Kidney tubule cell (primary cell): ENCODE data around the gene PRICKLE3.

Source experiments
- DNase-seq: peaks from one replicate; pipeline ENCODE4 v3.0.0-alpha.2; 2018; ENCODE audit warnings: low spot score

The PRICKLE3 gene

DNA sequence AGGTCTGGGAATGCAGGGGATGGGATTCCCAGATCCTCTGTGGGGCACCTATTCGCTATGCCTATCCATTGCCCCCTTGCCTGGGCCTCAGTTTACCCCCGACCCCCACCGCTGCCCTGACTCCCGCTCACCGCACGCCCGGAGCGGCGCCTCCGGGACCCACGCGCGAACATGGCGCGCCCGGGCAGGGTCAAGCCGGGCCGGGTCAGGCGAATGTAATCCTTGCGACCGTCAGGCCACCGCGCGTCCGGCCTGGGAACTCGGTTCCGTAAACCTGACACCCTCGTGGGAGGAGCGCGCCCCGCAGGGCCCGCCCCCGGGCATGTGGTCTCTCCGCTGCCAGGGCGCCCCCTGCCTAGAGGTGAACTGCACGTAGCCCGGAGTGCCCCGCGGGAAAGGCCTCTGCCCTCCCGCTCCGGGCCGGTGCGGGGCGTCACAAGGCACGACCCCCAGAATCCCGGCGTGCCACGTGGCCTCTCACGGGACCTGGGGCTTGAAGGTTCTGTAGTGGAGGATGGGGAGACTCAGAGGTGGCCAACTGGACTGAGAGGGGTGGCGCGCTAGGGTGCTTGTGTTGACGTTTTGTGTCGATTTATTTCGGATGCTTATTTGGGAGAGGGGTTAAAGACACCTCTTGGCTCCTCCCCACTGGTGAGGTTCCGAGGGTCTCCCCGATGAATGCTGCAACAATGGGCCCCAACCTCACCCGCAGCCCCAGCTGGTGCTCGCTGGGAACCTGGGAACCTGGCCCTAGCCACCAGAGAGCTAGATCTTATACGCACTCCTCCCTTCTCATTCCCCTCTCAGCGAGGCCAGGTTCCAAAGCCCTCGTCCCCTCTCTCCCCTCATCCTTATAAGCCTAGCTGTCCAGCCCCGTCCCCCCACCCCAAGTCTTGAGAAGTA, at the start of gene PRICKLE3:
TSS of gene PRICKLE3 (minus strand) at position 249 of the 903 bp plus-strand sequence. CDS start at position 173, 76 bp downstream.
- DNase-seq = peak; percentile 74

DNA sequence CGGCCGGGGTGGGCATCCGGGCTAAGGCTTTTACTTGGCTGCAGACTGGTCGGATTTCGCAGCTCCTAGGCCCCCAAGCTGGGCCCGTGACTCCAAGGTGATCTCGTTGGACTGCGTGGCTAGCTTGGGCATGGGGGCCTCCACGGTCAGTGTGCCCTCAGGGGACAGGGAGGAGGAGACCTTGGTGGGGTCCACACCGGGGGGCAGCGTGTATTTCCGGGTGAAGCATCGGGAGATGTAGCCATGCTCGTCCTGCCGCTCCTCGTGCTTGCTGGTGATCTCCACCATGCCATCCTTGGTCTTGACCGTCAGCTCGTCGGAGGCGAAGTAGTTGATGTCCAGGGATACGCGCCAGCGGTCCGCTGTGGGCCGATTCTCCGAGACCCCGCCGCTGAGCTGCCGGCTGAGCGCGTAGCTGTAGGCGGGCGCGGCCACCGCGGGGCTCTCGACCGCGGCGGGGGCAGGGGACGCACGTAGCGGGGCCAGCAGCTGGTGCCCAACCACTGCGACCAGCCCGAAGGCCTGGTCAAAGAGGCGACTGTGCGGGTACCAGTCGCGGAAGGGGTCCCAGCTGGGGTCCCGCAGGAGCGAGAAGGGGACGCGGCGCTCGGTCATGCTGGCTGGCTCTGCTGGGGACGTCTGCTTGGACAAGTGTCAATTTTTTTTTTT, 47.8 kb upstream of the PRICKLE3 start:
- DNase-seq = no peak

- DNase-seq = no peak
Measured at GRCh38 chrX:49233176-49233575, 47.0 kb upstream of the PRICKLE3 start, which contains the start of gene CACNA1F. CACNA1F (minus strand) TSS chrX:49233340; CDS start chrX:49233309, 31 bp downstream.

GRCh38 chrX:49232525-49232924, 46.4 kb upstream of the PRICKLE3 start:
- no peak for DNase-seq

DNA sequence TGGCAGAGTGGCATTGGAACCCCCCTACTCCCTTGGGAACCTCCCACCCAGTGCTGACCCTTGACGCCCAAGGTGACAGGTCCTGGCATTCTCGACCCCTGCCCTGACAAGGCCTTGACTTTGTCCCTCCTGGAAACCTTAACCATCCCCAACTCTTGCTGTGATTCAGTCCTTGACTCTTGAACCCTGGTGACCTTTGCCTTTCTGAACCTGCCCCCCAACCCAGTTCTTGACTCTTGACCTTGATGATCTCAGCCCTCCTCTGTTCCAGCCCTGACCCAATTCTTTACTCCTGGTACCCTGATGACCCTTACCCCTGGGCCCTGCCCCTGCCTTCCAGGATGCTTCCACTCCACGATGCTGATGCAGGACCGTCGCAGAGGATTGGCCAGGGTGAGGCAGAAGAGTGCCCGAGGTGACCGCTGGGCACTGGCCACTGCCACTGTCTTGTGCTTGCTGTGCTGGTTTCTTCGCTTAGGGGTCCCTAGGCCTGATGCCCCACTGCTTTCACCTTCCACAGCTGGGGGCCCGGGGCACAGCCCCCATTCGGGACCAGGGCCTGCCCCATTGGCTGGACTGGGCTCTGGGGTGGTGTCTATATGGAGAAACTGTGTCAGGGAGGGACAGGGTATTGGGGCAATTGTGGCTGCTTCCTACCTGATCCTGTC, 45.3 kb upstream of the PRICKLE3 start:
- no peak for DNase-seq

GRCh38 chrX:49230500-49231232, 44.5 kb upstream of the PRICKLE3 start:
- DNase-seq = peak; percentile 22

- no peak for DNase-seq
Measured at GRCh38 chrX:49228185-49228584, 42.0 kb upstream of the PRICKLE3 start.

- no peak for DNase-seq
Measured at GRCh38 chrX:49227726-49228125, 41.6 kb upstream of the PRICKLE3 start.

DNA sequence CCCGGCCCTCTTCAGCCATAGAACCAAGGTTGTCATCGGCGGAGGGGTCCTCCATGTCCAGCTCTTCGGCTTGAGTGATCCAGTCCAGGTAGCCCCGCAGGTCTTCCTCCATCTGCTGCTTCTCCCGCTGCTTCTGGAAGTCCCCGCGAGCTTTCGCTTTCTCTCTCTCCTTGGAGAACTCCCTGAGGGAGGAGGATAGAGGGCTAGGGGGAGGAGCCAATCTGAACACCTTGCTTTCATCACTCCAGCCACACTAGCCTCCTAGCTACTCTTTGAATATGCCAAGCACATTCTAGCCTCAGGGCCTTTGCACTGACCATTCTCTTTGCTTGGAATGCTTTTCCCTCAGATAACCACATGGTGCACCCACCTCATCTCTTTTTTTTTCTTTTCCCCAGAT, 40.8 kb upstream of the PRICKLE3 start:
- no peak for DNase-seq

- DNase-seq = no peak
Measured at GRCh38 chrX:49225858-49226257, 39.7 kb upstream of the PRICKLE3 start.

DNA sequence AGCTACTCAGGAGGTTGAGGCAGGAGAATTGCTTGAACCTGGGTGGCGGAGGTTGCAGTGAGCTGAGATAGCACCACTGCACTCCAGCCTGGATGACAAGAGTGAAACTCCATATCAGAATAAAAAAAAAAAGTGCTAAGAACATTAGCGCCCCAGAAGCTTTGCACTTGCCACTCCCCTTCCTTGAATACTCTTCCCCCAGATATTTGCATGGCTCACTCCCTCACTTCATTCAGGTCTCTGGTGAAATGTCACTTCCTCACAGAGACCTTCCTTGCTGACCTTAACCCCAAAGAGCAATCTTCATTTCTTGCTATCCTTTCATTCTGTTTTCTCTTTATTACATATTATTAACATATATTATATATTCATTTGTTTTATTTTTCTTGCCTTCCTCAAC, 35.7 kb upstream of the PRICKLE3 start:
- DNase-seq = no peak

GRCh38 chrX:49220100-49220499, 33.9 kb upstream of the PRICKLE3 start:
- DNase-seq = no peak

DNA sequence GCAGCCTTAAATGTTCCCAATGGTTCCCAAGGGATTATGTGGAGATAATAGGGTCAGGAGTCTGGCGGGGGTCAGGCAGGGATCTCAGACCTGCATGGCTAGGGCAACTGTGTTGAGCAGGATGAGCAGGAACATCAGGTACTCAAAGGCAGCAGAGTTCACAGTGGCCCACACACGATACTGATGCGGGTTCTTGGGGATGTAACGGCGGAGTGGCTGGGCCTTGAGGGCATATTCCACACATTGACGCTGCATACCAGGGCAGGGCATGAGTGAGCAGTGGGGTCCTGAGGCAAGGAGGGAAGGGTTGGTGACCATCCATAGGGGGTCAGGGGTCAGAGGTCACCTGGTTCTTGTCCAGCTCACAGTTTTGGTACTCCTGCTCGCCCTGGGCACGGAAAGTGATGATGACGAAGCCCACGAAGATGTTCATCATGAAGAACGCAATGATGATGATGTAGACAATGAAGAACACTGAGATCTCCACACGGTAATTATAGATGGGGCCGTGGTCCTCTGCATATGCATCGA, 28.9 kb upstream of the PRICKLE3 start:
- no peak for DNase-seq

- no peak for DNase-seq
Measured at GRCh38 chrX:49214416-49214815, 28.2 kb upstream of the PRICKLE3 start.

DNA sequence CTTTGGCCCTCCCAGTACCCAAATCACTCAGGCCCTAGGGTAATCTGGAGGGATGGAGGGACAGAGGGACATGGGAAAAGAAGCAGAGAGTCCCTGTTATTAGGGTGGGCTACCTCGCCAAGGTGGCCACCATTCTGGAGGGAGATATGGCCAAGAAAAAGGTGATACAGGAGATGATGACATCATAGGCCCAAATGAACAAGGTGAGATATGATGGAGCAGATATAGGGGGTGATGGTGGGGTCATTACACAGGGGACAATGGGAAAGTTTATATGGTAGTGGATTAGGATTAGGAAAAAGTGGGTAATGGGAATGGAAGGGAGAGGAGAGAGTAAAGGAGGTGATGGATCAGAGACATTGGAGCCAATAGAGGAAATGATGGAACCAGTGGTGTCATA, 26.7 kb upstream of the PRICKLE3 start:
- DNase-seq = no peak

- DNase-seq = no peak
Measured at GRCh38 chrX:49212209-49212608, 26.0 kb upstream of the PRICKLE3 start.

- DNase-seq = no peak
Measured at GRCh38 chrX:49211074-49211473, 24.9 kb upstream of the PRICKLE3 start.

GRCh38 chrX:49210406-49210805, 24.2 kb upstream of the PRICKLE3 start:
- DNase-seq = no peak

- no peak for DNase-seq
Measured at GRCh38 chrX:49209434-49210251, 23.5 kb upstream of the PRICKLE3 start.

DNA sequence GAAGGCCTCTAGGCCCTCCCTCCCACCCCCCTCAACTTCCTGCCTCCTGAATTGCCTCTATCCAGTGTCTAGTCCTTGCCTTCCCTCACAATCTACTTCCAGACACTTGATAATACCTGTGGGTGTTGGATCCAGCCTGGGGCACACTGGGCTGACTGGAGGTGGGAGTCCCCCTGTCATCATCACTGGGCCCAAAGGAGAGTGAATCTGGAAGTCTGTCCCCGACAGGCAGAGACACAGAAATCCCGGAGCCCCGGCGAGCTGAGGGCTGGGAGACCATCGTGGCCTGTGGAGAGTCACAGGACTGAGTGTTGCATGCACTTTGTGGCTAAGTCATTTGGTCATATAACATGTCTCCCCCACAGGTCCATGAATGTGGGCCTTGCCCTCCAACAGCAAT, 22.2 kb upstream of the PRICKLE3 start:
- DNase-seq = no peak

DNA sequence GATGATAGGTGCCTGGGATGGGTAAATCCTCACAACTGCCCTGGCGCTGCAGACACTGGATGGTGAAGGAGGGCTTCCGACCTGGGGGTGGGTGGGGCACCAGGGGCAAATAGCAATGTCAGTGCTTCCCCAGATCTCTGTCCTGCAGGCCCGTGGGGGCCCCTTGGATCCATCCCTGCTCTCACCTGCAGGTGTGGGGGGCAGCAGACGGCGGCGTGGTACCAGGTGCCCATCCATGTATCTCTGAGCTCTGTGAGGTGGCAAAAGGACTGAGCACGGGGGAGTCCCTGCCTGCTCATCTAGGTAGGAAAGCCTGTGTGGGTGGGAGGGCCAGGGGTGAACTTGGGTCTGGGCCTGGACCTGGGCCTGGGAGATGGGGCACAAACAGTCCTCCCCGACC, 20.4 kb upstream of the PRICKLE3 start:
- no peak for DNase-seq
